Measurements from ENCODE around the gene PHTF2.

DNA sequence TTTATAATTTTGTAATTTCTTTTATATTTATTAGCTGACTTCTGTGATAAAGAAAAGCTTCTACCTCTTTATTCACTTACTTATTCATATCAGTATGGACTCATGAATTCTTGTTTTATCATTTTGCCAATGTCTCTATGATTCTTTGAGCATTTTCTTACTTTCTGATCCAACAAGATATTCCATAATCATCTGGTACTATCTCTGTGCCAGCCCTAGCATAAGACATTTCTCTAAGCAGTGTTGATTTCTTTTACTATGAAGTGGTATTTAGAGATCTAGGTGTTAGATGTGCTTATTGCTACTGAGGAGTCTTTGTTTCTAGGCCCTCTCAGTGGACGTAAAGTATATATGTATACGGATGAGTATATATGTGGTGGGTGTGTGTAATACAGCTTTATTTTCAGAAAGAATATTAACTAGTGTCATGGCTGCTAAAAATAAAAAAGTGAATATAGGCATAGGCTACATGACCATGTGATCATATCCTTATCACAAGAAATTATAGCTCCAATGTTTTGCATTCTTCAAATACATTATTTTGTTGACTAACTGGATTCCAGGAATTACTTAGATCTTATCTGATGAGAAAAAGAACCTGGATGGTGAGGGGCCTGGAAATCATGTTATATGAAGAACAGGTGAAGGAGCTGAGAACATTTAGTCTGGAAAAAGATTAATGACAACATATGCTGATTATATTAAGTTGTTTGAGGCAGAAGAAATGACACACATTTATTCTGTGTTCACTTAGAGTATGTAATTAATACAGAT lies 13.1 kb downstream of the PHTF2 start:
- TF ChIP-seq, protein P1, sequence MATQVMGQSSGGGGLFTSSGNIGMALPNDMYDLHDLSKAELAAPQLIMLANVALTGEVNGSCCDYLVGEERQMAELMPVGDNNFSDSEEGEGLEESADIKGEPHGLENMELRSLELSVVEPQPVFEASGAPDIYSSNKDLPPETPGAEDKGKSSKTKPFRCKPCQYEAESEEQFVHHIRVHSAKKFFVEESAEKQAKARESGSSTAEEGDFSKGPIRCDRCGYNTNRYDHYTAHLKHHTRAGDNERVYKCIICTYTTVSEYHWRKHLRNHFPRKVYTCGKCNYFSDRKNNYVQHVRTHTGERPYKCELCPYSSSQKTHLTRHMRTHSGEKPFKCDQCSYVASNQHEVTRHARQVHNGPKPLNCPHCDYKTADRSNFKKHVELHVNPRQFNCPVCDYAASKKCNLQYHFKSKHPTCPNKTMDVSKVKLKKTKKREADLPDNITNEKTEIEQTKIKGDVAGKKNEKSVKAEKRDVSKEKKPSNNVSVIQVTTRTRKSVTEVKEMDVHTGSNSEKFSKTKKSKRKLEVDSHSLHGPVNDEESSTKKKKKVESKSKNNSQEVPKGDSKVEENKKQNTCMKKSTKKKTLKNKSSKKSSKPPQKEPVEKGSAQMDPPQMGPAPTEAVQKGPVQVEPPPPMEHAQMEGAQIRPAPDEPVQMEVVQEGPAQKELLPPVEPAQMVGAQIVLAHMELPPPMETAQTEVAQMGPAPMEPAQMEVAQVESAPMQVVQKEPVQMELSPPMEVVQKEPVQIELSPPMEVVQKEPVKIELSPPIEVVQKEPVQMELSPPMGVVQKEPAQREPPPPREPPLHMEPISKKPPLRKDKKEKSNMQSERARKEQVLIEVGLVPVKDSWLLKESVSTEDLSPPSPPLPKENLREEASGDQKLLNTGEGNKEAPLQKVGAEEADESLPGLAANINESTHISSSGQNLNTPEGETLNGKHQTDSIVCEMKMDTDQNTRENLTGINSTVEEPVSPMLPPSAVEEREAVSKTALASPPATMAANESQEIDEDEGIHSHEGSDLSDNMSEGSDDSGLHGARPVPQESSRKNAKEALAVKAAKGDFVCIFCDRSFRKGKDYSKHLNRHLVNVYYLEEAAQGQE (IDR thresholded peaks at IDR 0.05; ENCODE audit: insufficient read depth in 1 of 2, low read depth in 2 of 2, low read length in 2 of 2): no peak
- TF ChIP-seq POLR2AphosphoS5 (IDR thresholded peaks at IDR 0.05; ENCODE audit: low read depth, low read length): no peak
- TF ChIP-seq SIN3A (IDR thresholded peaks at IDR 0.05; ENCODE audit: borderline replicate concordance, insufficient read depth, low read length): no peak
- no peak for TF ChIP-seq TAF1 (IDR thresholded peaks at IDR 0.05; ENCODE audit: borderline replicate concordance, insufficient read depth, low read length)

Measured in PFSK-1 (cell line).